CD4-positive, alpha-beta T cell (primary cell): ENCODE results near the gene AUTS2. TPM values are rescaled to one million over a fixed set of nuclear protein-coding genes. Genes with fewer than 3 reads are reported as not detected.

Experiments used
- ATAC-seq: fragments of 200-7000 bp; cut with Tn5 transposase; one replicate; pipeline ENCODE4 v1.10.0; 2022; ENCODE audit warnings: mild to moderate bottlenecking; ENCODE audit not compliant: poor library complexity
- CTCF ChIA-PET: fragments of 350-600 bp; sonication (Branson Sonifier 250); formaldehyde crosslinking; loops from one replicate; lab custom pipeline; 2021; ENCODE audit warnings: antibody characterized with exemption, inconsistent platforms; lab: Charles Lee
- POLR2A ChIA-PET: fragments of 350-600 bp; sonication (Branson Sonifier 250); formaldehyde crosslinking; loops from one replicate; lab custom pipeline; 2021; ENCODE audit warnings: antibody characterized with exemption, inconsistent platforms; lab: Charles Lee
- DNase-seq, 14 experiments: peaks; one replicate each; pipeline ENCODE4 v3.0.0-alpha.2; 2013 to 2020; ENCODE audit warnings: mixed read lengths in 2 of 14
- H3K27ac ChIP-seq, 2 donors: one replicate each; pipeline versions ENCODE4 v1.5.1 to v1.7.0; 2013; ENCODE audit warnings: low read length in 2 of 2, low read depth in 1 of 2, mild to moderate bottlenecking in 1 of 2
- H3K27me3 ChIP-seq, 2 experiments: 1 replicate in 1 of 2; 2 replicates in 1 of 2; pipeline versions ENCODE4 v1.6.1 to v1.7.0; 2013; ENCODE audit warnings: low read length in 2 of 2, control low read depth in 1 of 2, mild to moderate bottlenecking in 1 of 2, moderate library complexity in 1 of 2; ENCODE audit not compliant: insufficient read depth in 2 of 2, control insufficient read depth in 1 of 2
- H3K36me3 ChIP-seq: one replicate; pipeline ENCODE4 v1.6.1; 2013; ENCODE audit warnings: low read length, control low read depth; ENCODE audit not compliant: insufficient read depth
- H3K4me1 ChIP-seq: one replicate; pipeline ENCODE4 v1.6.1; 2013; ENCODE audit warnings: low read length, control low read depth; ENCODE audit not compliant: insufficient read depth
- H3K4me3 ChIP-seq: one replicate; pipeline ENCODE4 v1.5.1; 2013; ENCODE audit warnings: mild to moderate bottlenecking, low read length, moderate library complexity
- H3K9me3 ChIP-seq, 2 experiments: 1 replicate in 1 of 2; 2 replicates in 1 of 2; pipeline versions ENCODE4 v1.6.1 to v1.7.0; 2013; ENCODE audit warnings: low read length in 2 of 2, mild to moderate bottlenecking in 2 of 2, control low read depth in 1 of 2, moderate library complexity in 1 of 2; ENCODE audit not compliant: control insufficient read depth in 1 of 2, insufficient read depth in 1 of 2
- H3K27ac Mint-ChIP-seq: one replicate; pipeline ENCODE4 v1.8.0; 2020; ENCODE audit warnings: mixed read lengths
- H3K27me3 Mint-ChIP-seq: one replicate; pipeline ENCODE4 v1.8.0; 2021; ENCODE audit warnings: mixed read lengths
- H3K36me3 Mint-ChIP-seq: one replicate; pipeline ENCODE4 v1.8.0; 2021; ENCODE audit warnings: low read depth, mixed read lengths
- H3K4me1 Mint-ChIP-seq: one replicate; pipeline ENCODE4 v1.8.0; 2021; ENCODE audit warnings: low read depth, mixed read lengths
- H3K4me3 Mint-ChIP-seq: one replicate; pipeline ENCODE4 v1.8.0; 2020; ENCODE audit warnings: mild to moderate bottlenecking, mixed read lengths
- H3K9me3 Mint-ChIP-seq: one replicate; pipeline ENCODE4 v1.8.0; 2020; ENCODE audit warnings: mixed read lengths
- intact Hi-C, 2 experiments: fragments of 100-400 bp; cut with DNase I in 1 of 2; cut with micrococcal nuclease in 1 of 2; formaldehyde crosslinking; loops; one replicate each; pipeline versions ENCODE4 v1.15.1 to v1.9.0; 2023 to 2025; cut with DNase I, micrococcal nuclease
- total RNA-seq, 174 experiments: library from RNA in 2 of 174; stranded (reverse) in 2 of 174; gene quantifications; one replicate each; pipeline ENCODE4 v1.2.3 and lab custom pipeline; 2021 to 2026
- TF ChIP-seq, protein P1 (sequence below): fragments of 200-600 bp; IDR thresholded peaks from one replicate; pipeline ENCODE4 v1.8.0; 2022; ENCODE audit warnings: antibody characterized with exemption, mild to moderate bottlenecking

Gene AUTS2
- total RNA-seq, 2 experiments from 2014 or later = 43.6 to 47.6 TPM

DNA sequence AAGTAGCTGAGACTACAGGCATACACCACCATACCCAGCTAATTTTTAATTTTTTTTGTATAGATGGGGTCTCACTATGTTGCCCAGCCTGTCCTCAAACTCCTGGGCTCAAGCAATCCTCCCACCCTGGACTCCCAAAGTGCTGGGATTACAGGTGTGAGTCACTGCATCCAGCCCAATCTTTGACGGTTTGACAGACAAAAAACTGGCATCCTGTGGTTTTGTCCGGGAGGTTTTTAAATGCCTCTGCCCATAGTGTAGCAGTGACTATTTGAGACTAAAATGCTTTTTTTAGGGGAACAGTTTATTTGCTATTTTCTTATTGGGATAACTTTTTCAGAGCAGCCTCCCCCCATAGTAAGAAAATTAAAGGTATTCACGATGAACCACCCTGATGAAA is 1010.0 kb downstream of the AUTS2 start:
- intact Hi-C loops = no loop called here
- H3K36me3 Mint-ChIP-seq = no peaks in the 10 kb centered on the region
- POLR2A ChIA-PET = no interaction called here
- H3K9me3 Mint-ChIP-seq = peaks cover 5% of the 10 kb centered on the region
- Histone ChIP-seq H3K27me3 (no peaks in the 10 kb centered on the region), H3K36me3 (no peaks in the 10 kb centered on the region), H3K4me3 (no peak overlapping the region), H3K9me3 (peaks cover 0 to 3% of the 10 kb centered on the region in 2 experiments), H3K4me1 (no peaks in the 10 kb centered on the region), H3K27ac (no peak overlapping the region)
- H3K4me1 Mint-ChIP-seq = no peaks in the 10 kb centered on the region
- H3K27ac Mint-ChIP-seq = no peak overlapping the region
- H3K4me3 Mint-ChIP-seq = no peak overlapping the region
- CTCF ChIA-PET = no interaction called here
- ATAC-seq = no peak
- DNase-seq = no peak
- TF ChIP-seq, protein P1, sequence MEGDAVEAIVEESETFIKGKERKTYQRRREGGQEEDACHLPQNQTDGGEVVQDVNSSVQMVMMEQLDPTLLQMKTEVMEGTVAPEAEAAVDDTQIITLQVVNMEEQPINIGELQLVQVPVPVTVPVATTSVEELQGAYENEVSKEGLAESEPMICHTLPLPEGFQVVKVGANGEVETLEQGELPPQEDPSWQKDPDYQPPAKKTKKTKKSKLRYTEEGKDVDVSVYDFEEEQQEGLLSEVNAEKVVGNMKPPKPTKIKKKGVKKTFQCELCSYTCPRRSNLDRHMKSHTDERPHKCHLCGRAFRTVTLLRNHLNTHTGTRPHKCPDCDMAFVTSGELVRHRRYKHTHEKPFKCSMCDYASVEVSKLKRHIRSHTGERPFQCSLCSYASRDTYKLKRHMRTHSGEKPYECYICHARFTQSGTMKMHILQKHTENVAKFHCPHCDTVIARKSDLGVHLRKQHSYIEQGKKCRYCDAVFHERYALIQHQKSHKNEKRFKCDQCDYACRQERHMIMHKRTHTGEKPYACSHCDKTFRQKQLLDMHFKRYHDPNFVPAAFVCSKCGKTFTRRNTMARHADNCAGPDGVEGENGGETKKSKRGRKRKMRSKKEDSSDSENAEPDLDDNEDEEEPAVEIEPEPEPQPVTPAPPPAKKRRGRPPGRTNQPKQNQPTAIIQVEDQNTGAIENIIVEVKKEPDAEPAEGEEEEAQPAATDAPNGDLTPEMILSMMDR = no peak
- no peaks in the 10 kb centered on the region for H3K27me3 Mint-ChIP-seq

DNA sequence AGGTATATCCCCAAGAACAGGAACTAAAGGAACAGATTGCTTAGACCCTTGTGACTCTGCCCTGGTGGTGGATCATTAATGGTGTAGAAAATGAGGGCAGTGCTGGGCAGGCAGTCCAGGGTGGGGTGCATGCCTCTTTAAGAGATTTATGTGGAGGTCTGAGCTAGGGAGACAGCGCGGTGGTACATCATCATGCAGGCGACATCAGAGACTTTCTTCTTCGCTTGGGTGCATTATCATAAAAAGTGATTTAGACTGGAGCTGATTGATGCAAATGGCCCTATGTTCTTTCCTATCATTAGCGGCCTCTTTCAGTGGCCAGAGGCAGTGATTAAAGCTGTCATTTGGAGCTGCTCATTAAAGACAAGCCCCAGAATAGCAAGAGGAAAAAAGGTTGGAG is 1014.5 kb downstream of the AUTS2 start:
- Mint-ChIP-seq H3K9me3 (no peaks in the 10 kb centered on the region), H3K36me3 (no peaks in the 10 kb centered on the region), H3K4me1 (no peaks in the 10 kb centered on the region), H3K27me3 (no peaks in the 10 kb centered on the region), H3K27ac (no peak overlapping the region), H3K4me3 (no peak overlapping the region)
- CTCF ChIA-PET = no interaction called here
- no peak for DNase-seq
- H3K36me3 ChIP-seq = no peaks in the 10 kb centered on the region
- POLR2A ChIA-PET = no interaction called here
- no peak for ATAC-seq
- TF ChIP-seq, protein P1 = no peak
- intact Hi-C loops = no loop called here
- no peaks in the 10 kb centered on the region for H3K4me1 ChIP-seq
- H3K27ac ChIP-seq = no peak overlapping the region
- H3K27me3 ChIP-seq = no peaks in the 10 kb centered on the region
- no peak overlapping the region for H3K4me3 ChIP-seq
- H3K9me3 ChIP-seq = peaks cover 0 to 4% of the 10 kb centered on the region in 2 experiments

- CTCF ChIA-PET = no interaction called here
- H3K27ac ChIP-seq = no peak overlapping the region
- H3K4me3 ChIP-seq = no peak overlapping the region
- TF ChIP-seq, protein P1 = no peak
- no peaks in the 10 kb centered on the region for H3K27me3 ChIP-seq
- no peak overlapping the region for H3K27ac Mint-ChIP-seq
- no peaks in the 10 kb centered on the region for H3K36me3 ChIP-seq
- no peaks in the 10 kb centered on the region for H3K4me1 Mint-ChIP-seq
- H3K4me3 Mint-ChIP-seq = no peak overlapping the region
- no peak for ATAC-seq
- intact Hi-C loops = no loop called here
- no peaks in the 10 kb centered on the region for H3K36me3 Mint-ChIP-seq
- POLR2A ChIA-PET = interaction anchor here (0.6 kb wide), 1 partner anchor 30 kb away, joined by 3 read pairs; no protein-coding TSS in a partner anchor
- H3K9me3 Mint-ChIP-seq = no peaks in the 10 kb centered on the region
- peak in 1 of 14 experiments; percentile 7 for DNase-seq
- no peaks in the 10 kb centered on the region for H3K27me3 Mint-ChIP-seq
- H3K9me3 ChIP-seq = peaks cover 0 to 4% of the 10 kb centered on the region in 2 experiments
- no peaks in the 10 kb centered on the region for H3K4me1 ChIP-seq
Observed at GRCh38 chr7:70614237-70615045, 1016.2 kb downstream of the AUTS2 start.
